ENCODE measurements around the gene GDPD3. TPM values are rescaled to one million over a fixed set of nuclear protein-coding genes. Genes with fewer than 3 reads are reported as not detected.

GDPD3 gene, protein sequence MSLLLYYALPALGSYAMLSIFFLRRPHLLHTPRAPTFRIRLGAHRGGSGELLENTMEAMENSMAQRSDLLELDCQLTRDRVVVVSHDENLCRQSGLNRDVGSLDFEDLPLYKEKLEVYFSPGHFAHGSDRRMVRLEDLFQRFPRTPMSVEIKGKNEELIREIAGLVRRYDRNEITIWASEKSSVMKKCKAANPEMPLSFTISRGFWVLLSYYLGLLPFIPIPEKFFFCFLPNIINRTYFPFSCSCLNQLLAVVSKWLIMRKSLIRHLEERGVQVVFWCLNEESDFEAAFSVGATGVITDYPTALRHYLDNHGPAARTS
- not detected for polyA plus RNA-seq

- H3K27ac Mint-ChIP-seq: peak within 1 kb of the TSS in 1 of 6 donors; percentile 22
- no peaks in the 10 kb centered on the region for H3K9me3 Mint-ChIP-seq
- no peak for DNase-seq
- H3K36me3 Mint-ChIP-seq: peaks cover 0 to 8% (median 5%) of the 10 kb centered on the region in 3 donors
- H3K27me3 Mint-ChIP-seq (ENCODE audit: low read depth in 3 of 3): peaks cover 0 to 2% (median 0%) of the 10 kb centered on the region in 3 donors
- H3K4me3 Mint-ChIP-seq: no peak within 1 kb of the TSS
- no peaks in the 10 kb centered on the region for H3K4me1 Mint-ChIP-seq
Measured at GRCh38 chr16:30113031-30113710, at the start of gene GDPD3. Gene GDPD3 (minus strand): TSS chr16:30113537. CDS start chr16:30113478, 59 bp downstream.

GRCh38 chr16:30157214-30157613, 43.9 kb upstream of the GDPD3 start:
- H3K27ac Mint-ChIP-seq: peak overlapping the region in 1 of 6 donors; percentile 42
- peaks cover under 1 to 3% of the 10 kb centered on the region in 2 donors for H3K4me1 Mint-ChIP-seq
- no peaks in the 10 kb centered on the region for H3K27me3 Mint-ChIP-seq (ENCODE audit: low read depth in 3 of 3)
- no peak for DNase-seq
- no peaks in the 10 kb centered on the region for H3K36me3 Mint-ChIP-seq
- no peaks in the 10 kb centered on the region for H3K9me3 Mint-ChIP-seq
- H3K4me3 Mint-ChIP-seq: no peak overlapping the region

- Mint-ChIP-seq H3K9me3 (no peaks in the 10 kb centered on the region), H3K4me3 (no peak overlapping the region), H3K27ac (no peak overlapping the region), H3K36me3 (no peaks in the 10 kb centered on the region), H3K27me3 (ENCODE audit: low read depth in 3 of 3) (peaks cover 0 to 2% (median 1%) of the 10 kb centered on the region in 3 donors), H3K4me1 (no peaks in the 10 kb centered on the region)
- no peak for DNase-seq
Measured at GRCh38 chr16:30155188-30155587, 41.9 kb upstream of the GDPD3 start.

GRCh38 chr16:30152517-30152916, 39.2 kb upstream of the GDPD3 start:
- Mint-ChIP-seq H3K4me1 (no peaks in the 10 kb centered on the region), H3K27me3 (ENCODE audit: low read depth in 3 of 3) (peaks cover 0 to 2% (median 1%) of the 10 kb centered on the region in 3 donors), H3K27ac (no peak overlapping the region), H3K4me3 (no peak overlapping the region), H3K36me3 (peaks cover 4 to 7% (median 4%) of the 10 kb centered on the region in 3 donors), H3K9me3 (peaks cover 7 to 16% (median 10%) of the 10 kb centered on the region in 6 donors)
- DNase-seq: no peak

- Mint-ChIP-seq H3K4me3 (no peak overlapping the region), H3K9me3 (peaks cover 7 to 16% (median 10%) of the 10 kb centered on the region in 6 donors), H3K36me3 (peaks cover 4 to 7% (median 4%) of the 10 kb centered on the region in 3 donors), H3K27me3 (ENCODE audit: low read depth in 3 of 3) (peaks cover 0 to 2% (median 1%) of the 10 kb centered on the region in 3 donors), H3K27ac (no peak overlapping the region), H3K4me1 (no peaks in the 10 kb centered on the region)
- no peak for DNase-seq
Measured at GRCh38 chr16:30151091-30151490, 37.8 kb upstream of the GDPD3 start.

GRCh38 chr16:30149250-30149930, 36.1 kb upstream of the GDPD3 start:
- Mint-ChIP-seq H3K36me3 (peaks cover 4 to 7% (median 4%) of the 10 kb centered on the region in 3 donors), H3K27me3 (ENCODE audit: low read depth in 3 of 3) (peaks cover 0 to 2% (median 1%) of the 10 kb centered on the region in 3 donors), H3K27ac (no peak overlapping the region), H3K9me3 (peaks cover 7 to 16% (median 10%) of the 10 kb centered on the region in 6 donors), H3K4me1 (no peaks in the 10 kb centered on the region), H3K4me3 (no peak overlapping the region)
- no peak for DNase-seq

GRCh38 chr16:30147843-30148510, 34.6 kb upstream of the GDPD3 start:
- peaks cover 4 to 7% (median 4%) of the 10 kb centered on the region in 3 donors for H3K36me3 Mint-ChIP-seq
- peaks cover 7 to 16% (median 10%) of the 10 kb centered on the region in 6 donors for H3K9me3 Mint-ChIP-seq
- H3K4me3 Mint-ChIP-seq: no peak overlapping the region
- peaks cover 1 to 3% (median 2%) of the 10 kb centered on the region in 3 donors for H3K27me3 Mint-ChIP-seq (ENCODE audit: low read depth in 3 of 3)
- peaks cover 6 to 7% of the 10 kb centered on the region in 2 donors for H3K4me1 Mint-ChIP-seq
- H3K27ac Mint-ChIP-seq: no peak overlapping the region
- no peak for DNase-seq

DNA sequence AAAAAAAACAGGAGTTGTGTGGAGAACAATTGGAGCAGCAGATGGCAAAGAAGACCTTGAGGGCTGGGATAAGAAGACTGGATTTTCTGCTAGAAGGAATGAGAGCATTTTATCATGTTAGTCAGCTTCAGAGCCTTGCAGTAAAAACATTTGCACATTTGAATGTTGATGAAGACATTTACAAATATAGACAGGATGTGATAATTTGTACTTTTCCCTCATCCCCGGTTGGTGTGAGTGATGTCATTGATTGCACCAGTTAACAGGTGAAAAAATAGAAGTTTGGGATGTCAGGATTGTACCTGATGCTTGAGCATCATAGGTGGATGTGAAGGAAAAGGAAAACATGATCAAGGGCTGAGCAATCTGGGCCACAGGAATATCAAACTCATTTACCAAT, 32.3 kb upstream of the GDPD3 start:
- Mint-ChIP-seq H3K4me1 (peaks cover 8 to 11% of the 10 kb centered on the region in 2 donors), H3K27me3 (ENCODE audit: low read depth in 3 of 3) (peaks cover 0 to 3% (median 2%) of the 10 kb centered on the region in 3 donors), H3K36me3 (peaks cover 4 to 7% (median 4%) of the 10 kb centered on the region in 3 donors), H3K27ac (peak overlapping the region in 1 of 6 donors; percentile 46), H3K9me3 (peaks cover 7 to 16% (median 10%) of the 10 kb centered on the region in 6 donors), H3K4me3 (no peak overlapping the region)
- no peak for DNase-seq

DNA sequence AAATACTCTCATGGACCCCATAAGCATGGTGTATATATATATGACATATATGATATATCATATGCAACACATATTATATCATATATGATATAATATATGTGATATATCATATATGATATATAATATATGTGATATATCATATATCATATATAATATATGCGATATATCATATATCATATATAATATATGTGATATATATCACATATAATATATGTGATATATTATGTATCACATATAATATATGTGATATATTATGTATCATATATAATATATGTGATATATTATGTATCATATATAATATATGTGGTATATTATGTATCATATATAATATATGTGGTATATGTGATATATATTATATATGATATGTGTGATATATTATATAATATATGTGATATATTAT, 31.6 kb upstream of the GDPD3 start:
- Mint-ChIP-seq H3K4me1 (peaks cover 8 to 11% of the 10 kb centered on the region in 2 donors), H3K9me3 (peaks cover 7 to 16% (median 10%) of the 10 kb centered on the region in 6 donors), H3K36me3 (peaks cover 4 to 7% (median 4%) of the 10 kb centered on the region in 3 donors), H3K27me3 (ENCODE audit: low read depth in 3 of 3) (peaks cover 0 to 4% (median 0%) of the 10 kb centered on the region in 3 donors), H3K27ac (no peak overlapping the region), H3K4me3 (no peak overlapping the region)
- DNase-seq: no peak

- H3K27ac Mint-ChIP-seq: peak overlapping the region in 1 of 6 donors; percentile 61
- peaks cover 0 to under 1% (median 0%) of the 10 kb centered on the region in 3 donors for H3K36me3 Mint-ChIP-seq
- H3K4me3 Mint-ChIP-seq: no peak overlapping the region
- H3K27me3 Mint-ChIP-seq (ENCODE audit: low read depth in 3 of 3): peaks cover 0 to 4% (median 2%) of the 10 kb centered on the region in 3 donors
- peaks cover under 1 to 7% (median 5%) of the 10 kb centered on the region in 6 donors for H3K9me3 Mint-ChIP-seq
- DNase-seq: no peak
- H3K4me1 Mint-ChIP-seq: peaks cover 11% of the 10 kb centered on the region in 2 donors
Measured at GRCh38 chr16:30144017-30144416, 30.7 kb upstream of the GDPD3 start.

- H3K9me3 Mint-ChIP-seq: peaks cover 0 to under 1% (median 0%) of the 10 kb centered on the region in 6 donors
- no peak overlapping the region for H3K4me3 Mint-ChIP-seq
- H3K27me3 Mint-ChIP-seq (ENCODE audit: low read depth in 3 of 3): peaks cover 0 to 4% (median 2%) of the 10 kb centered on the region in 3 donors
Measured at GRCh38 chr16:30143347-30143702, 30.0 kb upstream of the GDPD3 start.

DNA sequence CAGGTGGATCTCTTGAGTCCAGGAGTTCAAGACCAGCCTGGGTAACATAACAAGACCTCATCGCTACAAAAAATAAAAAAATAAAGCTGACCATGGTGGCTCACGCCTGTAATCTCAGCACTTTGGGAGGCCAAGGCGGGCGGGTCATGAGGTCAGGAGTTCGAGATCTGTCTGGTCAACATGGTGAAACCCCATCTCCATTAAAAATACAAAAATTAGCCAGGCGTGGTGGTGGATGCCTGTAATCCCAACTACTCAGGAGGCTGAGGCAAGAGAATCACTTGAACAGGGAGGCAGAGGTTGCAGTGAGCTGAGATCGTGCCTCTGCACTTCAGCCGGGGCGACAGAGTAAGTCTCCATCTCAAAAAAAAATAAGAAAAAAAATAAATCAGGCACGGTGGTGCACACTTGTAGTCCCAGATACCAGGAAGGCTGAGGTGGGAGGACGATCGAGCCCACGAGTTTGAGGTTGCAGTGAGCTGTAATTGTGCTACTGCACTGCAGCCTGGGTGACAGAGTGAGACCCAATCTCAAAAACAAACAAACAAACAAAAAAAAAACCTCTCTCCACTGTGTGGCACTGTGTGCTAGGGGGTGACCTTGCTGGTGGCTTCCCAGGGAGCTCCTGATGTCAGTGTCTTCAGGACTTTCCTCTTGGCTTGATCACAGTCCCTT, 29.5 kb upstream of the GDPD3 start:
- no peaks in the 10 kb centered on the region for H3K36me3 Mint-ChIP-seq
- H3K9me3 Mint-ChIP-seq: no peaks in the 10 kb centered on the region
- peak overlapping the region; percentile 31 to 85 (median 54) for H3K27ac Mint-ChIP-seq
- peak; percentile 42 to 55 (median 52) for DNase-seq
- no peak overlapping the region for H3K4me3 Mint-ChIP-seq
- H3K27me3 Mint-ChIP-seq (ENCODE audit: low read depth in 3 of 3): peaks cover 0 to 4% (median 2%) of the 10 kb centered on the region in 3 donors
- peaks cover 11% of the 10 kb centered on the region in 2 donors for H3K4me1 Mint-ChIP-seq

More at GRCh38 chr16:30143347-30143702, 30.0 kb upstream of the GDPD3 start:
- Mint-ChIP-seq H3K4me1 (peaks cover 11% of the 10 kb centered on the region in 2 donors), H3K36me3 (no peaks in the 10 kb centered on the region), H3K27ac (peak overlapping the region; percentile 31 to 85 (median 54))
- DNase-seq: no peak

DNA sequence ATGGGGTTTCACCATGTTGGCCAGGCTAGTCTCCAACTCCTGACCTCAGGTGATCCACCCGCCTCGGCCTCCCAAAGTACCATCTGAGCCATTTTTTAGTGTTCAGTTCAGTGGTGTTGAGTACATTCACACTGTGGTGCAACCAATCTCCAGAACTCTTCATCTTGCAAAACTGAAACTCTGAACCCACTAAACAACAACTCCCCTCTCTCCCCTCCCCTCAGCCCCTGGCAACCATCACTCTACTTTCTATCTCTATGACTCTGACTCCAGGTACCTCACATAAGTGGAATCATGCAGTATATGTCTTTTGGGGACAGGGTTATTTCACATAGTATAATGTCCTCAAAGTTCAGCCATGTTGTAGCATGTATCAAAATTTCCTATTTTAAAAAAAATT, 28.4 kb upstream of the GDPD3 start:
- no peak overlapping the region for H3K4me3 Mint-ChIP-seq
- no peak overlapping the region for H3K27ac Mint-ChIP-seq
- H3K27me3 Mint-ChIP-seq (ENCODE audit: low read depth in 3 of 3): peaks cover 0 to 4% (median 2%) of the 10 kb centered on the region in 3 donors
- no peaks in the 10 kb centered on the region for H3K36me3 Mint-ChIP-seq
- no peak for DNase-seq
- H3K4me1 Mint-ChIP-seq: peaks cover 11% of the 10 kb centered on the region in 2 donors
- H3K9me3 Mint-ChIP-seq: no peaks in the 10 kb centered on the region
